ENCODE results near the gene GNG12. TPM values are rescaled to one million over a fixed set of nuclear protein-coding genes. Genes with fewer than 3 reads are reported as not detected.

GNG12 gene
- total RNA-seq, 1 experiment from 2014 or later, result 14.3 TPM

- Histone ChIP-seq H3K9me3 (ENCODE audit: control insufficient read depth, low read depth, low read length) (no peaks in the 10 kb centered on the region), H2BK12ac (ENCODE audit: insufficient read length, low read depth, low read length) (no peak overlapping the region), H3T11ph (ENCODE audit: low read length) (no peak overlapping the region), H2AK5ac (ENCODE audit: insufficient read length, low read length) (no peak overlapping the region), H3K9ac (ENCODE audit: extremely low read depth, insufficient read length, low read length) (no peak overlapping the region), H3K27ac (ENCODE audit: insufficient read length, low read depth, low read length) (no peak overlapping the region), H4K5ac (ENCODE audit: insufficient read length, low read depth, low read length) (no peak overlapping the region), H3K79me2 (ENCODE audit: insufficient read depth, low read length) (no peaks in the 10 kb centered on the region), H3K23me2 (ENCODE audit: insufficient read length, low read depth, low read length, poor library complexity, severe bottlenecking) (peaks cover 16% of the 10 kb centered on the region), H2BK20ac (ENCODE audit: low read depth, low read length, poor library complexity, severe bottlenecking) (no peak overlapping the region), H3K56ac (ENCODE audit: insufficient read length, low read depth, low read length) (no peak overlapping the region), H2BK120ac (ENCODE audit: low read depth, low read length, poor library complexity, severe bottlenecking) (no peak overlapping the region), H4K20me1 (ENCODE audit: control insufficient read depth, insufficient read depth, insufficient read length) (no peaks in the 10 kb centered on the region), H2AFZ (ENCODE audit: low read length) (no peak overlapping the region), H3K79me1 (ENCODE audit: insufficient read depth, low read depth, low read length, poor library complexity, severe bottlenecking) (no peaks in the 10 kb centered on the region), H2BK15ac (ENCODE audit: low read depth, low read length) (no peak overlapping the region), H4K91ac (ENCODE audit: insufficient read length, low read depth, low read length) (no peak overlapping the region), H4K8ac (replicated peaks; ENCODE audit: insufficient read length, low read depth, low read length) (no peak overlapping the region), H3K4ac (ENCODE audit: low read depth, low read length) (no peak overlapping the region), H3K27me3 (ENCODE audit: insufficient read depth, low read length) (peaks cover 4% of the 10 kb centered on the region), H2BK5ac (ENCODE audit: insufficient read length, low read length) (no peak overlapping the region), H3K23ac (ENCODE audit: insufficient read length, low read depth, low read length) (no peak overlapping the region), H3K14ac (ENCODE audit: insufficient read depth, low read length) (no peak overlapping the region), H3K4me1 (ENCODE audit: insufficient read depth, low read length) (no peaks in the 10 kb centered on the region; the same call in 1 of the 2 replicates), H3K4me2 (ENCODE audit: insufficient read depth, insufficient read length, low read length) (peak overlapping the region; percentile 62), H3K18ac (ENCODE audit: insufficient read length, low read depth, low read length) (no peak overlapping the region)
- WGBS (ENCODE audit: extremely low coverage, insufficient read length, low lambda C conversion rate), result no CpG with 5 or more reads among the region's 21 CpGs
- no peaks in the 10 kb centered on the region for H3K9me3 Mint-ChIP-seq
- no peak for DNase-seq
- H3K36me3 Mint-ChIP-seq (ENCODE audit: insufficient read depth in 1 of 3, low read depth in 3 of 3), result no peaks in the 10 kb centered on the region; a peak in 1 of 7 replicates
- TF ChIP-seq, protein P1, sequence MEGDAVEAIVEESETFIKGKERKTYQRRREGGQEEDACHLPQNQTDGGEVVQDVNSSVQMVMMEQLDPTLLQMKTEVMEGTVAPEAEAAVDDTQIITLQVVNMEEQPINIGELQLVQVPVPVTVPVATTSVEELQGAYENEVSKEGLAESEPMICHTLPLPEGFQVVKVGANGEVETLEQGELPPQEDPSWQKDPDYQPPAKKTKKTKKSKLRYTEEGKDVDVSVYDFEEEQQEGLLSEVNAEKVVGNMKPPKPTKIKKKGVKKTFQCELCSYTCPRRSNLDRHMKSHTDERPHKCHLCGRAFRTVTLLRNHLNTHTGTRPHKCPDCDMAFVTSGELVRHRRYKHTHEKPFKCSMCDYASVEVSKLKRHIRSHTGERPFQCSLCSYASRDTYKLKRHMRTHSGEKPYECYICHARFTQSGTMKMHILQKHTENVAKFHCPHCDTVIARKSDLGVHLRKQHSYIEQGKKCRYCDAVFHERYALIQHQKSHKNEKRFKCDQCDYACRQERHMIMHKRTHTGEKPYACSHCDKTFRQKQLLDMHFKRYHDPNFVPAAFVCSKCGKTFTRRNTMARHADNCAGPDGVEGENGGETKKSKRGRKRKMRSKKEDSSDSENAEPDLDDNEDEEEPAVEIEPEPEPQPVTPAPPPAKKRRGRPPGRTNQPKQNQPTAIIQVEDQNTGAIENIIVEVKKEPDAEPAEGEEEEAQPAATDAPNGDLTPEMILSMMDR (conservative IDR thresholded peaks at IDR 0.05), result no peak
- peak overlapping the region; percentile 77 to 97 for H3K4me3 Mint-ChIP-seq
- peaks cover 37% of the 10 kb centered on the region for H3K27me3 Mint-ChIP-seq (ENCODE audit: low read depth)
- H3K27ac Mint-ChIP-seq, result peak overlapping the region in 1 of 3 experiments; percentile 27; a peak in 1 of 7 replicates
- peaks cover 35 to 44% of the 10 kb centered on the region in 2 experiments for H3K4me1 Mint-ChIP-seq
These were observed 304 bp upstream of the GNG12 start for GRCh38 chr1:67833602-67833940.

Data from H9 (cell line).